Liver (tissue), 3 donors: ENCODE data around the gene PDE10A.

ENCODE experiments used
- EGR1 ChIP-seq, 2 donors: IDR thresholded peaks; 2 replicates each; pipeline ENCODE4 v1.6.1; 2016 to 2018; ENCODE audit warnings: antibody characterized with exemption in 2 of 2, low read depth in 2 of 2
- MAX ChIP-seq: IDR thresholded peaks from 2 replicates; pipeline ENCODE4 v1.6.1; 2016; ENCODE audit warnings: antibody characterized with exemption
- NR2F2 ChIP-seq: IDR thresholded peaks from 2 replicates; pipeline ENCODE4 v1.6.1; 2016; ENCODE audit warnings: antibody characterized with exemption
- RXRA ChIP-seq, 2 donors: IDR thresholded peaks; 2 replicates each; pipeline ENCODE4 v1.6.1; 2017 to 2018; ENCODE audit warnings: antibody characterized with exemption in 2 of 2, mild to moderate bottlenecking in 1 of 2
- TAF1 ChIP-seq: conservative IDR thresholded peaks from 2 replicates; pipeline ENCODE4 v1.6.1; 2016; ENCODE audit warnings: antibody characterized with exemption, mild to moderate bottlenecking
- TF ChIP-seq, protein P1 (sequence below): fragments of 150-350 bp; IDR thresholded peaks from 2 replicates; pipeline ENCODE4 v1.5.1; 2017; ENCODE audit warnings: improper control_type of control experiment, low read depth, low read length; ENCODE audit not compliant: missing input control
- TF ChIP-seq, protein P2 (sequence below): IDR thresholded peaks from 2 replicates; pipeline ENCODE4 v1.6.1; 2016; ENCODE audit warnings: antibody characterized with exemption
- TF ChIP-seq, protein P3 (sequence below): IDR thresholded peaks from 2 replicates; pipeline ENCODE4 v1.6.1; 2016; ENCODE audit warnings: antibody characterized with exemption, mild to moderate bottlenecking
- donor health status: healthy.
- donor health status: healthy.

- TF ChIP-seq, protein P1, sequence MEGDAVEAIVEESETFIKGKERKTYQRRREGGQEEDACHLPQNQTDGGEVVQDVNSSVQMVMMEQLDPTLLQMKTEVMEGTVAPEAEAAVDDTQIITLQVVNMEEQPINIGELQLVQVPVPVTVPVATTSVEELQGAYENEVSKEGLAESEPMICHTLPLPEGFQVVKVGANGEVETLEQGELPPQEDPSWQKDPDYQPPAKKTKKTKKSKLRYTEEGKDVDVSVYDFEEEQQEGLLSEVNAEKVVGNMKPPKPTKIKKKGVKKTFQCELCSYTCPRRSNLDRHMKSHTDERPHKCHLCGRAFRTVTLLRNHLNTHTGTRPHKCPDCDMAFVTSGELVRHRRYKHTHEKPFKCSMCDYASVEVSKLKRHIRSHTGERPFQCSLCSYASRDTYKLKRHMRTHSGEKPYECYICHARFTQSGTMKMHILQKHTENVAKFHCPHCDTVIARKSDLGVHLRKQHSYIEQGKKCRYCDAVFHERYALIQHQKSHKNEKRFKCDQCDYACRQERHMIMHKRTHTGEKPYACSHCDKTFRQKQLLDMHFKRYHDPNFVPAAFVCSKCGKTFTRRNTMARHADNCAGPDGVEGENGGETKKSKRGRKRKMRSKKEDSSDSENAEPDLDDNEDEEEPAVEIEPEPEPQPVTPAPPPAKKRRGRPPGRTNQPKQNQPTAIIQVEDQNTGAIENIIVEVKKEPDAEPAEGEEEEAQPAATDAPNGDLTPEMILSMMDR = no peak
- TF ChIP-seq, protein P2, sequence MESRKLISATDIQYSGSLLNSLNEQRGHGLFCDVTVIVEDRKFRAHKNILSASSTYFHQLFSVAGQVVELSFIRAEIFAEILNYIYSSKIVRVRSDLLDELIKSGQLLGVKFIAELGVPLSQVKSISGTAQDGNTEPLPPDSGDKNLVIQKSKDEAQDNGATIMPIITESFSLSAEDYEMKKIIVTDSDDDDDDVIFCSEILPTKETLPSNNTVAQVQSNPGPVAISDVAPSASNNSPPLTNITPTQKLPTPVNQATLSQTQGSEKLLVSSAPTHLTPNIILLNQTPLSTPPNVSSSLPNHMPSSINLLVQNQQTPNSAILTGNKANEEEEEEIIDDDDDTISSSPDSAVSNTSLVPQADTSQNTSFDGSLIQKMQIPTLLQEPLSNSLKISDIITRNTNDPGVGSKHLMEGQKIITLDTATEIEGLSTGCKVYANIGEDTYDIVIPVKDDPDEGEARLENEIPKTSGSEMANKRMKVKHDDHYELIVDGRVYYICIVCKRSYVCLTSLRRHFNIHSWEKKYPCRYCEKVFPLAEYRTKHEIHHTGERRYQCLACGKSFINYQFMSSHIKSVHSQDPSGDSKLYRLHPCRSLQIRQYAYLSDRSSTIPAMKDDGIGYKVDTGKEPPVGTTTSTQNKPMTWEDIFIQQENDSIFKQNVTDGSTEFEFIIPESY = no peak
- TF ChIP-seq NR2F2 (no peak), MAX (no peak), EGR1 (IDR thresholded peaks at IDR 0.05; ENCODE audit: low read depth in 2 of 2) (no peak), TAF1 (no peak), RXRA (IDR thresholded peaks at IDR 0.05) (no peak)
- TF ChIP-seq, protein P3, sequence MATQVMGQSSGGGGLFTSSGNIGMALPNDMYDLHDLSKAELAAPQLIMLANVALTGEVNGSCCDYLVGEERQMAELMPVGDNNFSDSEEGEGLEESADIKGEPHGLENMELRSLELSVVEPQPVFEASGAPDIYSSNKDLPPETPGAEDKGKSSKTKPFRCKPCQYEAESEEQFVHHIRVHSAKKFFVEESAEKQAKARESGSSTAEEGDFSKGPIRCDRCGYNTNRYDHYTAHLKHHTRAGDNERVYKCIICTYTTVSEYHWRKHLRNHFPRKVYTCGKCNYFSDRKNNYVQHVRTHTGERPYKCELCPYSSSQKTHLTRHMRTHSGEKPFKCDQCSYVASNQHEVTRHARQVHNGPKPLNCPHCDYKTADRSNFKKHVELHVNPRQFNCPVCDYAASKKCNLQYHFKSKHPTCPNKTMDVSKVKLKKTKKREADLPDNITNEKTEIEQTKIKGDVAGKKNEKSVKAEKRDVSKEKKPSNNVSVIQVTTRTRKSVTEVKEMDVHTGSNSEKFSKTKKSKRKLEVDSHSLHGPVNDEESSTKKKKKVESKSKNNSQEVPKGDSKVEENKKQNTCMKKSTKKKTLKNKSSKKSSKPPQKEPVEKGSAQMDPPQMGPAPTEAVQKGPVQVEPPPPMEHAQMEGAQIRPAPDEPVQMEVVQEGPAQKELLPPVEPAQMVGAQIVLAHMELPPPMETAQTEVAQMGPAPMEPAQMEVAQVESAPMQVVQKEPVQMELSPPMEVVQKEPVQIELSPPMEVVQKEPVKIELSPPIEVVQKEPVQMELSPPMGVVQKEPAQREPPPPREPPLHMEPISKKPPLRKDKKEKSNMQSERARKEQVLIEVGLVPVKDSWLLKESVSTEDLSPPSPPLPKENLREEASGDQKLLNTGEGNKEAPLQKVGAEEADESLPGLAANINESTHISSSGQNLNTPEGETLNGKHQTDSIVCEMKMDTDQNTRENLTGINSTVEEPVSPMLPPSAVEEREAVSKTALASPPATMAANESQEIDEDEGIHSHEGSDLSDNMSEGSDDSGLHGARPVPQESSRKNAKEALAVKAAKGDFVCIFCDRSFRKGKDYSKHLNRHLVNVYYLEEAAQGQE = no peak
Observed at GRCh38 chr6:165659945-165660856, 2.8 kb downstream of the PDE10A start.
